Endometrial microvascular endothelial cells (primary cell): ENCODE measurements around the gene ZDHHC15. TPM values are rescaled to one million over a fixed set of nuclear protein-coding genes. Genes with fewer than 3 reads are reported as not detected.
"Not testable (repeated sequence)": the region's sequence is repeated elsewhere in the genome, so short reads cannot be mapped to it uniquely, and the experiment has no call there.

ENCODE experiments used
- in situ Hi-C: cut with HindIII; loops from 2 replicates; pipeline ENCODE4 v1.10.0; 2017; ENCODE audit warnings: low sequenced_read_pairs, low pct_unique_long_range_greater_than_20kb; ENCODE audit errors: inconsistent ontology term
- total RNA-seq: library from RNA; depleted of rRNA; stranded (reverse); fragments of >200 nt; gene quantifications from one replicate; pipeline ENCODE4 v1.2.3, GENCODE V29; 2015; ENCODE audit errors: inconsistent ontology term

ZDHHC15 gene
- not detected for total RNA-seq

GRCh38 chrX:75522565-75523431, at the start of gene ZDHHC15:
Gene ZDHHC15, minus strand, starts transcription at chrX:75523037. Its CDS starts 13 bp downstream, at chrX:75523024.
- in situ Hi-C loops: no loop called here

- in situ Hi-C loops: not testable (repeated sequence)
These were observed 37.7 kb upstream of the ZDHHC15 start for GRCh38 chrX:75560544-75560943.

GRCh38 chrX:75547783-75548182, 24.9 kb upstream of the ZDHHC15 start:
- in situ Hi-C loops: no loop called here

- in situ Hi-C loops: no loop called here
These were observed 24.1 kb upstream of the ZDHHC15 start for GRCh38 chrX:75546724-75547511.

- in situ Hi-C loops: no loop called here
These were observed 21.9 kb upstream of the ZDHHC15 start for GRCh38 chrX:75544786-75545185.

- in situ Hi-C loops: no loop called here
These were observed 38.9 kb downstream of the ZDHHC15 start for GRCh38 chrX:75483933-75484332.

- in situ Hi-C loops: not testable (repeated sequence)
These were observed 61.1 kb downstream of the ZDHHC15 start for GRCh38 chrX:75461780-75462179.

- in situ Hi-C loops: no loop called here
These were observed 101.1 kb downstream of the ZDHHC15 start for GRCh38 chrX:75421688-75422230.

- in situ Hi-C loops: not testable (repeated sequence)
These were observed 115.7 kb downstream of the ZDHHC15 start for GRCh38 chrX:75407153-75407552.

GRCh38 chrX:75390470-75390869, 132.4 kb downstream of the ZDHHC15 start:
- in situ Hi-C loops: no loop called here

GRCh38 chrX:75369721-75370120, 153.1 kb downstream of the ZDHHC15 start:
- in situ Hi-C loops: no loop called here

- in situ Hi-C loops: no loop called here
These were observed 156.0 kb downstream of the ZDHHC15 start for GRCh38 chrX:75366861-75367260.

- in situ Hi-C loops: no loop called here
These were observed 157.4 kb downstream of the ZDHHC15 start for GRCh38 chrX:75365243-75365975.

- in situ Hi-C loops: no loop called here
These were observed 161.0 kb downstream of the ZDHHC15 start for GRCh38 chrX:75361788-75362187.

GRCh38 chrX:75348601-75349000, 174.2 kb downstream of the ZDHHC15 start:
- in situ Hi-C loops: not testable (repeated sequence)

- in situ Hi-C loops: no loop called here
These were observed 185.3 kb downstream of the ZDHHC15 start for GRCh38 chrX:75337525-75337924.

GRCh38 chrX:75335127-75335458, 187.7 kb downstream of the ZDHHC15 start:
- in situ Hi-C loops: no loop called here

- in situ Hi-C loops: not testable (repeated sequence)
These were observed 188.3 kb downstream of the ZDHHC15 start for GRCh38 chrX:75334407-75335126.
